GM10266 (cell line): ENCODE data around the gene AHNAK2.
"Not testable (repeated sequence)": the region's sequence is repeated elsewhere in the genome, so short reads cannot be mapped to it uniquely, and the experiment has no call there.

ENCODE experiments used
- DNase-seq: peaks from one replicate; pipeline ENCODE4 v3.0.0; 2012; ENCODE audit errors: extremely low spot score
- TF ChIP-seq, protein P1 (sequence below): IDR thresholded peaks from 2 replicates; pipeline ENCODE4 v1.5.1; 2012; ENCODE audit warnings: mild to moderate bottlenecking, low read depth; ENCODE audit not compliant: control insufficient read depth, insufficient read depth; ENCODE audit errors: missing control alignments

Gene AHNAK2

DNA sequence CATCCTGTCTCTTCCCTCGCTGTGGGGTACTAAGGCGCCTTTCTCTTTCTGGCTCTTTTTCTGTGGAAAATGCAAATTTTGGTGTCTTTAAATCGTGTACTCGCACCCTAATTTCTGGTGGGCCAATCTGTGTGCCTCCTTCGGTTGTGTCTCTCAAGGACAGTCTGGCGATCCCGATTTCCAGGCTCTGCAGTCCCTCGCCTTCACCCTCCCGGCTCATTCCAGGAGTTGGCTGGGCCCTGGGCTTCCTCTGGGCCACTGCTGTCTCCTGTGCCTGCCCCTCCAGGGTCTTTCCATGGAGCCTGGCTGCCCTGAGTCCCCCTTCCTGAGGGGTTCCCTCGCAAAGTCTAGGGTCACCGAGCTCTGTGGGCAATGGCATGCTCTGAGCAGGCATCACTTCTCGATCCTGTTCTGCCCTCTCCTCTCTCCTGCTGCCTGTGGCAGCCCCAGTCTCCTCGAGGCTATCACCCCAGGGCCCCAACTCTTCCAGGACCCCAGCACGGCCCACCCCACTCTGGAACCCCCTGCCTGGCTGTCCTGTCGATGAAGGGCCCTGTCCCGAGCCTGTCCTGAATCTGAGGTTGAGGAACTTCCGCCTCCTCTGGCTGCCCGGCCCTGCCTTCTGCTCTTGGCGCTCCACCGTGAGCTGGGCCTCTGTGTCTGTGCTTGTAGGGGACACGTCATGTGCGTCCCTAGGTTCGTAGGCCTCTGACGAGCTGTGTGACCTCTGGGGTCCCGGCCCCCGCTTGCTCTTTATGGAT, 24.1 kb downstream of the AHNAK2 start:
- TF ChIP-seq, protein P1, sequence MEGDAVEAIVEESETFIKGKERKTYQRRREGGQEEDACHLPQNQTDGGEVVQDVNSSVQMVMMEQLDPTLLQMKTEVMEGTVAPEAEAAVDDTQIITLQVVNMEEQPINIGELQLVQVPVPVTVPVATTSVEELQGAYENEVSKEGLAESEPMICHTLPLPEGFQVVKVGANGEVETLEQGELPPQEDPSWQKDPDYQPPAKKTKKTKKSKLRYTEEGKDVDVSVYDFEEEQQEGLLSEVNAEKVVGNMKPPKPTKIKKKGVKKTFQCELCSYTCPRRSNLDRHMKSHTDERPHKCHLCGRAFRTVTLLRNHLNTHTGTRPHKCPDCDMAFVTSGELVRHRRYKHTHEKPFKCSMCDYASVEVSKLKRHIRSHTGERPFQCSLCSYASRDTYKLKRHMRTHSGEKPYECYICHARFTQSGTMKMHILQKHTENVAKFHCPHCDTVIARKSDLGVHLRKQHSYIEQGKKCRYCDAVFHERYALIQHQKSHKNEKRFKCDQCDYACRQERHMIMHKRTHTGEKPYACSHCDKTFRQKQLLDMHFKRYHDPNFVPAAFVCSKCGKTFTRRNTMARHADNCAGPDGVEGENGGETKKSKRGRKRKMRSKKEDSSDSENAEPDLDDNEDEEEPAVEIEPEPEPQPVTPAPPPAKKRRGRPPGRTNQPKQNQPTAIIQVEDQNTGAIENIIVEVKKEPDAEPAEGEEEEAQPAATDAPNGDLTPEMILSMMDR = no peak
- DNase-seq = no peak

DNA sequence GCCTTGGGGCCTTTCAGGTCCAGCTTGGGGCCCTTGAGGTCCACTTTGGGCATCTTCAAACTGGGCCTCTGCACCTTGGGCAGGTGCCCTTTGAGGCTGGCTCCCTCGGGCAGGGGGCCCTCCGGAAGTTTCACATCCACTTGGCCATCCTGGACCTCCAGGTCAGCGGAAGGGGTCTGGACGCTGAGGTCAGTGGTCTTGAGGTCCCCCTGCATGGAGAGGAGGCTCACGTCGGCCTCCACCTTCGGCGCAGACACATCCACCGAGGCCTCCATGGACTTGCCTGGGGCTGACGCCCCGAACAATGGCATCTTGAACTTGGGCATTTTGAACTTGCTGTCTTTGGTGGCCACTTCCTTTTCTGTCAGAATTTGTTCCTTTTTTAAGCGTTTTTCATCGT, 25.1 kb downstream of the AHNAK2 start:
- DNase-seq = no peak
- TF ChIP-seq, protein P1 = no peak

DNA sequence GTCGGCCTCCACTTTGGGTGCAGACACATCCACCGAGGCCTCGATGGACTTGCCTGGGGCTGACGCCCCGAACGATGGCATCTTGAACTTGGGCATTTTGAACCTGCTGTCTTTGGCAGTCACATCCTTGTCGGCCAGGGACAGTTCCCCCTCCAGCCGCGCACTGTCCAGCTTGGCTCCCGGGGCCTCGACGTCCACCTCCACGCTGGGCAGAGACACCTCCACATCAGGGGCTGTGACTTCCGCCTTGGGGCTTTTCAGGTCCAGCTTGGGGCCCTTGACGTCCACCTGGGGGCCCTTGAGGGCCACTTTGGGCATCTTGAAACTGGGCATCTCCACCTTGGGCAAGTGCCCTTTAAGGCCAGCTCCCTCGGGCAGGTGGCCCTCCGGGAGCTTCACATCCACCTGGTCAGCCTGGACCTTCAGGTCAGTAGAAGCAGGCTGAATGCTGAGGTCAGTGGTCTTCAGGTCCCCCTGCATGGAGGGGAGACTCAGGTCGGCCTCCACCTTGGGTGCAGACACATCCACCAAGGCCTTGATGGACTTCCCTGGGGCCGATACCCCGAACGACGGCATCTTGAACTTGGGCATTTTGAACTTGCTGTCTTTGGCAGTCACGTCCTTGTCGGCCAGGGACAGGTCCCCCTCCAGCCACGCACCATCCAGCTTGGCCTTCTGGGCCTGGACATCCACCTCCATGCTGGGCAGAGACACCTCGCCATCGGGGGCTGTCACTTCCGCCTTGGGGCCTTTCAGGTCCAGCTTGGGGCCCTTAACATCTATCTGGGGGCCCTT, 26.1 kb downstream of the AHNAK2 start:
- not testable (repeated sequence) for DNase-seq

DNA sequence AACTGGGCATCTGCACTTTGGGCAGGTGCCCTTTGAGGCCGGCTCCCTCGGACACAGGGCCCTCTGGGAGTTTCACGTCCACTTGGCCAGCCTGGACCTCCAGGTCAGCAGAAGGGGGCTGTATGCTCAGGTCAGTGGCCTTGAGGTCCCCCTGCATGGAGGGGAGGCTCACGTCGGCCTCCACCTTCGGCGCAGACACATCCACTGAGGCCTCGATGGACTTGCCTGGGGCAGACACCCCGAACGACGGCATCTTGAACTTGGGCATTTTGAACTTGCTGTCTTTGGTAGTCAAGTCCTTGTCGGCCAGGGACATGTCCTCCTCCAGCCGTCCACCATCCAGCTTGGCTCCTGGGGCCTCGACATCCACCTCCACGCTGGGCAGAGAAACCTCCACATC, 27.5 kb downstream of the AHNAK2 start:
- DNase-seq = not testable (repeated sequence)

DNA sequence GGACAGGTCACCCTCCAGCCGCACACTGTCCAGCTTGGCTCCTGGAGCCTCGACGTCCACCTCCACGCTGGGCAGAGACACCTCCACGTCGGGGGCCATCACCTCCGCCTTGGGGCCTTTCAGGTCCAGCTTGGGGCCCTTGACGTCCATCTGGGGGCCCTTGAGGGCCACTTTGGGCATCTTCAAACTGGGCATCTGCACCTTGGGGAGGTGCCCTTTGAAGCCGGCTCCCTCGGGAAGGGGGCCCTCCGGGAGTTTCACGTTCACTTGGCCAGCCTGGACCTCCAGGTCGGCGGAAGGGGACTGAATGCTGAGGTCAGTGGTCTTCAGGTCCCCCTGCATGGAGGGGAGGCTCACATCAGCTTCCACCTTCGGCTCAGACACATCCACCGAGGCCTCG, 28.2 kb downstream of the AHNAK2 start:
- no peak for DNase-seq
- TF ChIP-seq, protein P1 = no peak

DNA sequence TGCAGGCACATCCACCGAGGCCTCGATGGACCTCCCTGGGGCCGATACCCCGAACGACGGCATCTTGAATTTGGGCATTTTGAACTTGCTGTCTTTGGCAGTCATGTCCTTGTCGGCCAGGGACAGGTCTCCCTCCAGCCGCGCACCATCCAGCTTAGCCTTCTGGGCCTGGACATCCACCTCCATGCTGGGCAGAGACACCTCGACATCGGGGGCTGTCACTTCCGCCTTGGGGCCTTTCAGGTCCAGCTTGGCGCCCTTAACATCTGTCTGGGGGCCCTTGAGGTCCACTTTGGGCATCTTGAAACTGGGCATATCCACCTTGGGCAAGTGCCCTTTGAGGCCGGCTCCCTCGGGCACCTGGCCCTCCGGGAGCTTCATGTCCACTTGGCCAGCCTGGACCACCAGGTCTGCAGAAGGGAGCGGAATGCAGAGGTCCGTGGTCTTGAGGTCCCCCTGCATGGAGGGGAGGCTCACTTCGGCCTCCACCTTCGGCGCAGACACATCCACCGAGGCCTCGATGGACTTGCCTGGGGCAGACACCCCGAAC, 28.7 kb downstream of the AHNAK2 start:
- DNase-seq = not testable (repeated sequence)

DNA sequence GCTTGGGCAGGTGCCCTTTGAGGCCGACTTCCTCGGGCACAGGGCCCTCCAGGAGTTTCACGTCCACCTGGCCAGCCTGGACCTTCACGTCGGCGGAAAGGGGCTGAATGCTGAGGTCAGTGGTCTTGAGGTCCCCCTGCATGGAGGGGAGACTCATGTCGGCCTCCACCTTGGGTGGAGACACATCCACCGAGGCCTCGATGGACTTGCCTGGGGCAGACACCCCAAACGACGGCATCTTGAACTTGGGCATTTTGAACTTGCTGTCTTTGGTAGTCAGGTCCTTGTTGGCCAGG, 29.5 kb downstream of the AHNAK2 start:
- TF ChIP-seq, protein P1 = no peak
- DNase-seq = no peak

DNA sequence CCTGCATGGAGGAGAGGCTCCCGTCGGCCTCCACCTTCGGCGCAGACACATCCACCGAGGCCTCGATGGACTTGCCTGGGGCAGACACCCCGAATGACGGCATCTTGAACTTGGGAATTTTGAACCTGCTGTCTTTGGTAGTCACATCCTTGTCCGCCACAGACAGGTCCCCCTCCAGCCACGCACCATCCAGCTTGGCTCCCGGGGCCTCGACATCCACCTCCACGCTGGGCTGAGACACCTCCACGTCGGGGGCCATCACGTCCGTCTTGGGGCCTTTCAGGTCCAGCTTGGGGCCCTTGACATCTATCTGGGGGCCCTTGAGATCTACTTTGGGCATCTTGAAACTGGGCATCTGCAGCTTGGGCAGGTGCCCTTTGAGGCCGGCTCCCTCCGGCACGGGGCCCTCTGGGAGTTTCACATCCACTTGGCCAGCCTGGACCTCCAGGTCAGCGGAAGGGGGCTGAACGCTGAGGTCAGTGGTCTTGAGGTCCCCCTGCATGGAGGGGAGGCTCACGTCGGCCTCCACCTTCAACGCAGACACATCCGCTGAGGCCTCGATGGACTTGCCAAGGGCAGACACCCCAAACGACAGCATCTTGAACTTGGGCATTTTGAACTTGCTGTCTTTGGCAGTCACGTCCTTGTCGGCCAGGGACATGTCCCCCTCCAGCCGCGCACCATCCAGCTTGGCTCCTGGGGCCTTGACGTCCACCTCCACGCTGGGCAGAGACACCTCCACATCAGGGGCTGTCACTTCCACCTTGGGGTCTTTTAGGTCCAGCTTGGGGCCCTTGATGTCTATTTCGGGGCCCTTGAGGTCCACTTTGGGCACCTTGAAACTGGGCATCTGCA, 30.1 kb downstream of the AHNAK2 start:
- not testable (repeated sequence) for DNase-seq

DNA sequence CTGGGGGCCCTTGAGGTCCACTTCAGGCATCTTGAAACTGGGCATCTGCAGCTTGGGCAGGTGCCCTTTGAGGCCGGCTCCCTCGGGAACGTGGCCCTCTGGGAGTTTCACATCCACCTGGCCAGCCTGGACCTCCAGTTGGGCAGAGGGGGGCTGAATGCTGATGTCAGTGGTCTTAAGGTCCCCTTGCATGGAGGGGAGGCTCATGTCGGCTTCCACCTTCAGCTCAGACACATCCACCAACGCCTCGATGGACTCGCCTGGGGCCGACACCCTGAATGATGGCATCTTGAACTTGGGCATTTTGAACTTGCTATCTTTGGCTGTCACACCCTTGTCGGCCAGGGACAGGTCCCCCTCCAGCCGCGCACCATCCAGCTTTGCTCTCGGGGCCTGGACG, 31.0 kb downstream of the AHNAK2 start:
- not testable (repeated sequence) for DNase-seq

DNA sequence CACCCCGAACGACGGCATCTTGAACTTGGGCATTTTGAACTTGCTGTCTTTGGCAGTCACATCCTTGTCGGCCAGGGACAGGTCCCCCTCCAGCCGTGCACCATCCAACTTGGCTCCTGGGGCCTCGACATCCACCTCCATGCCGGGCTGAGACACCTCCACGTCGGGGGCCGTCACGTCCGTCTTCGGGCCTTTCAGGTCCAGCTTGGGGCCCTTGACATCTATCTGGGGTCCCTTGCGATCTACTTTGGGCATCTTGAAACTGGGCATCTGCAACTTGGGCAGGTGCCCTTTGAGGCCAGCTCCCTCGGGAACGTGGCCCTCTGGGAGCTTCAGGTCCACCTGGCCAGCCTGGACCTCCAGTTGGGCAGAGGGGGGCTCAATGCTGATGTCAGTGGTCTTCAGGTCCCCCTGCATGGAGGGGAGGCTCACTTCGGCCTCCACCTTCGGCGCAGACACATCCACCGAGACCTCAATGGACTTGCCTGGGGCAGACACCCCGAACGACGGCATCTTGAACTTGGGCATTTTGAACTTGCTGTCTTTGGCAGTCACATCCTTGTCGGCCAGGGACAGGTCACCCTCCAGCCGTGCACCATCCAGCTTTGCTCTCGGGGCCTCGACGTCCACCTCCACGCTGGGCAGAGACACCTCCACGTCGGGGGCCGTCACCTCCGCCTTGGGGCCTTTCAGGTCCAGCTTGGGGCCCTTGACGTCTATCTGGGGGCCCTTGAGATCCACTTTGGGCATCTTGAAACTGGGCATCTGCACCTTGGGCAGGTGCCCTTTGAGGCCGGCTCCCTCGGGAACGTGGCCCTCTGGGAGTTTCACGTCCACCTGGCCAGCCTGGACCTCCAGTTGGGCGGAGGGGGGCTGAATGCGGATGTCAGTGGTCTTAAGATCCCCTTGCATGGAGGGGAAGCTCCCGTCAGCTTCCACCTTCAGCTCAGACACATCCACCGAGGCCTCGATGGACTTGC, 31.9 kb downstream of the AHNAK2 start:
- DNase-seq = not testable (repeated sequence)

DNA sequence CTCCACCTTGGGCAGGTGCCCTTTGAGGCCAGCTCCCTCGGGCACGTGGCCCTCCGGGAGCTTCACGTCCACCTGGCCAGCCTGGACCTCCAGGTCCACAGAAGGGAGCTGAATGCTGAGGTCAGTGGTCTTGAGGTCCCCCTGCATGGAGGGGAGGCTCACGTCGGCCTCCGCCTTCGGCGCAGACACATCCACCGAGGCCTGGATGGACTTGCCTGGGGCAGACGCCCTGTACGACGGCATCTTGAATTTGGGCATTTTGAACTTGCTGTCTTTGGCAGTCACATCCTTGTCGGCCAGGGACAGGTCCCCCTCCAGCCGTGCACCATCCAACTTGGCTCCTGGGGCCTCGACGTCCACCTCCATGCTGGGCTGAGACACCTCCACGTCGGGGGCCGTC, 32.9 kb downstream of the AHNAK2 start:
- not testable (repeated sequence) for DNase-seq

DNA sequence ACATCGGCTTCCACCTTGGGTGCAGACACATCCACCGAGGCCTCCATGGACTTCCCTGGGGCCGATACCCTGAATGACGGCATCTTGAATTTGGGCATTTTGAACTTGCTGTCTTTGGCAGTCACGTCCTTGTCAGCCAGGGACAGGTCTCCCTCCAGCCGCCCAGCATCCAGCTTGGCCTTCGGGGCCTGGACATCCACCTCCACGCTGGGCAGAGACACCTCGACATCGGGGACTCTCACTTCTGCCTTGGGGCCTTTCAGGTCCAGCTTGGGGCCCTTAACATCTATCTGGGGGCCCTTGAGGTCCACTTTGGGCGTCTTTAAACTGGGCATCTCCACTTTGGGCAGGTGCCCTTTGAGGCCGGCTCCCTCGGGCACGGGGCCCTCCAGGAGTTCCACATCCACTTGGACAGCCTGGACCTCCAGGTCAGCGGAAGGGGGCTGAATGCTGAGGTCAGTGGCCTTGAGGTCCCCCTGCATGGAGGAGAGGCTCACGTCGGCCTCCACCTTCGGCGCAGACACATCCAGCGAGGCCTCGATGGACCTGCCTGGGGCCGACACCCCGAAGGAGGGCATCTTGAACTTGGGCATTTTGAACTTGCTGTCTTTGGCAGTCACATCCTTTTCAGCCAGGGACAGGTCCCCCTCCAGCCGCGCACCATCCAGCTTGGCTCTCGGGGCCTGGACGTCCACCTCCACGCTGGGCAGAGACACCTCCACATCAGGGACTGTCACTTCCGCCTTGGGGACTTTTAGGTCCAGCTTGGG, 33.6 kb downstream of the AHNAK2 start:
- DNase-seq = not testable (repeated sequence)

DNA sequence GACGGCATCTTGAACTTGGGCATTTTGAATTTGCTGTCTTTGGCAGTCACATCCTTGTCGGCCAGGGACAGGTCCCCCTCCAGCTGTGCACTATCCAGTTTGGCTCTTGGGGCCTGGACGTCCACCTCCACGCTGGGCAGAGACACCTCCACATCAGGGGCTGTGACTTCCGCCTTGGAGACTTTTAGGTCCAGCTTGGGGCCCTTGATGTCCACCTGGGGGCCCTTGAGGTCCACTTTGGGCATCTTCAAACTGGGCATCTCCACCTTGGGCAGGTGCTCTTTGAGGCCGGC, 34.2 kb downstream of the AHNAK2 start:
- not testable (repeated sequence) for DNase-seq
